Measurements from ENCODE around the gene NDUFAF8.
A peak's percentile ranks its signal among the peaks of the same experiment; 100 is the strongest.

The NDUFAF8 gene

GRCh38 chr17:81241203-81241602, 2.1 kb downstream of the NDUFAF8 start:
- no peak for DNase-seq

- no peak for DNase-seq
Observed at GRCh38 chr17:81241648-81242420, 2.7 kb downstream of the NDUFAF8 start.

GRCh38 chr17:81242421-81243332, 3.6 kb downstream of the NDUFAF8 start:
- DNase-seq = no peak

GRCh38 chr17:81243333-81243664, 4.2 kb downstream of the NDUFAF8 start:
- DNase-seq = no peak

GRCh38 chr17:81244358-81245023, 5.4 kb downstream of the NDUFAF8 start:
- DNase-seq = no peak

- DNase-seq = no peak
Observed at GRCh38 chr17:81245024-81245664, 6.0 kb downstream of the NDUFAF8 start.

GRCh38 chr17:81245665-81246342, 6.7 kb downstream of the NDUFAF8 start:
- no peak for DNase-seq

- DNase-seq = no peak
Observed at GRCh38 chr17:81246343-81246670, 7.2 kb downstream of the NDUFAF8 start.

GRCh38 chr17:81246679-81247338, 7.7 kb downstream of the NDUFAF8 start:
- DNase-seq = no peak

- no peak for DNase-seq
Observed at GRCh38 chr17:81247339-81247990, 8.3 kb downstream of the NDUFAF8 start.

- no peak for DNase-seq
Observed at GRCh38 chr17:81248649-81249048, 9.5 kb downstream of the NDUFAF8 start.

GRCh38 chr17:81249223-81250040, 10.3 kb downstream of the NDUFAF8 start:
- no peak for DNase-seq

GRCh38 chr17:81250286-81251093, 11.4 kb downstream of the NDUFAF8 start:
- no peak for DNase-seq

- no peak for DNase-seq
Observed at GRCh38 chr17:81251094-81251708, 12.1 kb downstream of the NDUFAF8 start.

- peak; percentile 100 for DNase-seq
Observed at GRCh38 chr17:81251709-81252301, 12.7 kb downstream of the NDUFAF8 start.

GRCh38 chr17:81252326-81252986, 13.3 kb downstream of the NDUFAF8 start:
- DNase-seq = peak; percentile 82

- no peak for DNase-seq
Observed at GRCh38 chr17:81252987-81253329, 13.8 kb downstream of the NDUFAF8 start.
